ENCODE results near the gene CNGA1. TPM values are rescaled to one million over a fixed set of nuclear protein-coding genes. Genes with fewer than 3 reads are reported as not detected.

CNGA1 gene
- total RNA-seq, 1 donor from 2014 or later, result 3.9 TPM

GRCh38 chr4:47915378-47915777, 101.1 kb downstream of the CNGA1 start:
- peaks cover 16% of the 10 kb centered on the region for H3K9me3 Mint-ChIP-seq
- H3K36me3 Mint-ChIP-seq, result peaks cover 10% of the 10 kb centered on the region
- no peak for DNase-seq (ENCODE audit: low spot score in 2 of 2, unreplicated experiment in 2 of 2)
- H3K4me1 Mint-ChIP-seq, result peaks cover 33% of the 10 kb centered on the region
- peak overlapping the region; percentile 98 for H3K4me3 Mint-ChIP-seq
- H3K27ac Mint-ChIP-seq, result no peak overlapping the region
- no peaks in the 10 kb centered on the region for H3K27me3 Mint-ChIP-seq (ENCODE audit: low read depth)
- TF ChIP-seq, protein P1, sequence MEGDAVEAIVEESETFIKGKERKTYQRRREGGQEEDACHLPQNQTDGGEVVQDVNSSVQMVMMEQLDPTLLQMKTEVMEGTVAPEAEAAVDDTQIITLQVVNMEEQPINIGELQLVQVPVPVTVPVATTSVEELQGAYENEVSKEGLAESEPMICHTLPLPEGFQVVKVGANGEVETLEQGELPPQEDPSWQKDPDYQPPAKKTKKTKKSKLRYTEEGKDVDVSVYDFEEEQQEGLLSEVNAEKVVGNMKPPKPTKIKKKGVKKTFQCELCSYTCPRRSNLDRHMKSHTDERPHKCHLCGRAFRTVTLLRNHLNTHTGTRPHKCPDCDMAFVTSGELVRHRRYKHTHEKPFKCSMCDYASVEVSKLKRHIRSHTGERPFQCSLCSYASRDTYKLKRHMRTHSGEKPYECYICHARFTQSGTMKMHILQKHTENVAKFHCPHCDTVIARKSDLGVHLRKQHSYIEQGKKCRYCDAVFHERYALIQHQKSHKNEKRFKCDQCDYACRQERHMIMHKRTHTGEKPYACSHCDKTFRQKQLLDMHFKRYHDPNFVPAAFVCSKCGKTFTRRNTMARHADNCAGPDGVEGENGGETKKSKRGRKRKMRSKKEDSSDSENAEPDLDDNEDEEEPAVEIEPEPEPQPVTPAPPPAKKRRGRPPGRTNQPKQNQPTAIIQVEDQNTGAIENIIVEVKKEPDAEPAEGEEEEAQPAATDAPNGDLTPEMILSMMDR (IDR thresholded peaks at IDR 0.05; ENCODE audit: unreplicated experiment), result no peak

DNA sequence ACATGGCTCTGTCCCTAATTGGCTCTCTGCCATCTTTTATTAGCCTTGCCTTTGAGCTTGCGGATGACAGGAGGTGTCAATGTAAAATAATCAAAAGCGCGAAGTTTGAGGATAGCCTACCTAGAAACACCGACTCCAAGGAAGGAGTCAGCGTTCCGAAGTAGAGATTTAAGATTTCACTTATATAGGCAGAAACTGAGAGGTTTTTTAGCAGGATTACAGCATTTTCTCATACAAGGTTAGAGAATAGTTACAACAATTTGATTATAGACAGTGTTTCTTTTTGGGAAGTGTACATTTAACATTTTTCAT, 101.6 kb downstream of the CNGA1 start:
- H3K4me1 Mint-ChIP-seq, result peaks cover 33% of the 10 kb centered on the region
- TF ChIP-seq, protein P1 (IDR thresholded peaks at IDR 0.05; ENCODE audit: unreplicated experiment), result no peak
- H3K36me3 Mint-ChIP-seq, result peaks cover 12% of the 10 kb centered on the region
- H3K27ac Mint-ChIP-seq, result peak overlapping the region; percentile 78
- peaks cover 16% of the 10 kb centered on the region for H3K9me3 Mint-ChIP-seq
- peak overlapping the region; percentile 98 for H3K4me3 Mint-ChIP-seq
- H3K27me3 Mint-ChIP-seq (ENCODE audit: low read depth), result no peaks in the 10 kb centered on the region
- no peak for DNase-seq (ENCODE audit: low spot score in 2 of 2, unreplicated experiment in 2 of 2)

- TF ChIP-seq, protein P1 (IDR thresholded peaks at IDR 0.05; ENCODE audit: unreplicated experiment), result no peak
- peaks cover 16% of the 10 kb centered on the region for H3K9me3 Mint-ChIP-seq
Measured at GRCh38 chr4:47914220-47914925, 102.1 kb downstream of the CNGA1 start, which contains the start of gene NFXL1. NFXL1 (minus strand) TSS chr4:47914583; CDS start chr4:47914203, 380 bp downstream.

DNA sequence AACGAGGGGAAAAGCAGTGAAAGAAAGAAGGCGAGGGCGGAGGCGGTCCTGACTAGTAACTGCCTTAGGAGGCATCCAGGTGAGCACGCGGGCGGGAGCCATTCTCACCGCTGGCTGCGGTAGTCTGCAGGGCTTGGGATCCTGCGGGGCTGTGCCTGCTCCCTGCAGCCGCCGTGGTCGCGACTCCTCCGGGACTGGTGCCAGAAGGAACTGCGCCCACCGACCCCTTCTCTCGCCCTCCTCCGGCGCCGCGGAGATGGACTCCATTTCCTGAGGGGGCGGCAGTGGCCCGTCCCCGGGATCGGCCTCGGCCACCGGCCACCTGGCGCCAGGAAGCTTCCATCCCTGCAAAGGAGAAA, 102.6 kb downstream of the CNGA1 start:
- peak; percentile 27 to 63 for DNase-seq (ENCODE audit: low spot score in 2 of 2, unreplicated experiment in 2 of 2)
- H3K4me3 Mint-ChIP-seq, result peak overlapping the region; percentile 98
- H3K4me1 Mint-ChIP-seq, result peaks cover 33% of the 10 kb centered on the region
- peak overlapping the region; percentile 98 for H3K27ac Mint-ChIP-seq
- peaks cover 13% of the 10 kb centered on the region for H3K9me3 Mint-ChIP-seq
- TF ChIP-seq, protein P1 (IDR thresholded peaks at IDR 0.05; ENCODE audit: unreplicated experiment), result no peak
- no peaks in the 10 kb centered on the region for H3K27me3 Mint-ChIP-seq (ENCODE audit: low read depth)
- H3K36me3 Mint-ChIP-seq, result peaks cover 18% of the 10 kb centered on the region

More at GRCh38 chr4:47914220-47914925, 102.1 kb downstream of the CNGA1 start, which contains the start of gene NFXL1:
- Mint-ChIP-seq H3K4me3 (peak within 1 kb of the TSS; percentile 98), H3K36me3 (peaks cover 12% of the 10 kb centered on the region), H3K27me3 (ENCODE audit: low read depth) (no peaks in the 10 kb centered on the region), H3K4me1 (peaks cover 33% of the 10 kb centered on the region), H3K27ac (peak within 1 kb of the TSS; percentile 98)
- DNase-seq (ENCODE audit: low spot score in 2 of 2, unreplicated experiment in 2 of 2), result peak; percentile 89 to 95

DNA sequence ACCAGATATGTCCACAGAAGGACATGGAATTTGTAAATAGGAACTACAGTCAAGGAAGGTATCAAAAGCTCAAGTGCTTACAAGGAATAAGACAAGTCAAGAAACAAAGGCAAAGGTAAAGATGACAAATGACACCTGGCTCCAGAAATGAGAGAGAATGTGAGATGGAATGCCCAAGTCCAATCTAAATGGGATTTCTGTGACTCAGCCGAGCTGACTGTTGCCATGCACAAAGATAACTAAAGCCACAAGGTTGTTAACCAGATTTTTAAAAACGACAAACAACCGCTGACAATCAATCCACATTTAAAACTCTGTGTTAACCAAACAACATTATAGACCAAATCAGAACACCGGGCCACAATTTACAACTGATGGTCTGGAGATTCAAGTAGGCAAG, 103.2 kb downstream of the CNGA1 start:
- H3K27ac Mint-ChIP-seq, result peak overlapping the region; percentile 98
- peaks cover 16% of the 10 kb centered on the region for H3K36me3 Mint-ChIP-seq
- TF ChIP-seq, protein P1 (IDR thresholded peaks at IDR 0.05; ENCODE audit: unreplicated experiment), result no peak
- H3K27me3 Mint-ChIP-seq (ENCODE audit: low read depth), result no peaks in the 10 kb centered on the region
- H3K4me1 Mint-ChIP-seq, result peaks cover 33% of the 10 kb centered on the region
- no peak for DNase-seq (ENCODE audit: low spot score in 2 of 2, unreplicated experiment in 2 of 2)
- H3K9me3 Mint-ChIP-seq, result peaks cover 8% of the 10 kb centered on the region
- peak overlapping the region; percentile 98 for H3K4me3 Mint-ChIP-seq
